ENCODE data around the gene MBOAT1. TPM values are rescaled to one million over a fixed set of nuclear protein-coding genes. Genes with fewer than 3 reads are reported as not detected.

MBOAT1 gene
- total RNA-seq, 2 donors from 2014 or later = 5.0 to 7.0 TPM

GRCh38 chr6:20095436-20095835 is 116.8 kb downstream of the MBOAT1 start:
- Histone ChIP-seq H3K27me3 (no peaks in the 10 kb centered on the region), H3K9me3 (no peaks in the 10 kb centered on the region), H3K4me3 (no peak overlapping the region), H3K4me1 (peaks cover 0 to 9% of the 10 kb centered on the region in 2 donors), H3K36me3 (no peaks in the 10 kb centered on the region), H3K27ac (no peak overlapping the region)
- no peak for DNase-seq (ENCODE audit: low spot score)
- no peak for TF ChIP-seq CTCF (IDR thresholded peaks at IDR 0.05)

GRCh38 chr6:20092071-20092566 is 120.2 kb downstream of the MBOAT1 start:
- H3K27me3 ChIP-seq = no peaks in the 10 kb centered on the region
- H3K9me3 ChIP-seq = peaks cover 0 to 3% of the 10 kb centered on the region in 2 donors
- H3K4me1 ChIP-seq = no peaks in the 10 kb centered on the region
- no peak for DNase-seq (ENCODE audit: low spot score)
- no peaks in the 10 kb centered on the region for H3K36me3 ChIP-seq
- no peak overlapping the region for H3K27ac ChIP-seq
- no peak overlapping the region for H3K4me3 ChIP-seq
- TF ChIP-seq CTCF (IDR thresholded peaks at IDR 0.05) = peak; percentile 61 to 83

GRCh38 chr6:20086992-20087391 is 125.3 kb downstream of the MBOAT1 start:
- Histone ChIP-seq H3K4me1 (no peaks in the 10 kb centered on the region), H3K36me3 (no peaks in the 10 kb centered on the region), H3K27me3 (no peaks in the 10 kb centered on the region), H3K4me3 (no peak overlapping the region), H3K27ac (no peak overlapping the region), H3K9me3 (peaks cover 0 to 13% of the 10 kb centered on the region in 2 donors)
- DNase-seq (ENCODE audit: low spot score) = no peak
- no peak for TF ChIP-seq CTCF (IDR thresholded peaks at IDR 0.05)

DNA sequence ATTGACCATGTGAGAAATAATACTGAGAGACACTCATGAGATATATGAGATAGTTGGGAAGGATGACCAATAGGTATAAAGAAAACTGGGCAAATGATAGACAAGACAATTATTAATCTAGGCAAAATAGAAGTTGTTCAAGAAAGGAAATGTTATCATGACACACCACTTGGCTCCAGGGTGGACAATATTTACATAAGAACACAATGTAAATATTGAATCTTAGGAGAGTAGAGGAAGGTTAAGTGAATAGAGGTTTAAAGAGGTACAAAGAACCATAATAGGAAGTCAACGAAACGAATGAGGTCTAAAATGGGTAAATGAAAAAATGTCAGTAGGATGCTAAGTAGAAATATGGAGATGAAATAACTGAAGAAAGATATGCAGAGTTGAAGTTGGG is 126.5 kb downstream of the MBOAT1 start:
- no peaks in the 10 kb centered on the region for H3K4me1 ChIP-seq
- H3K27me3 ChIP-seq = no peaks in the 10 kb centered on the region
- DNase-seq (ENCODE audit: low spot score) = no peak
- no peak overlapping the region for H3K4me3 ChIP-seq
- H3K36me3 ChIP-seq = no peaks in the 10 kb centered on the region
- no peak for TF ChIP-seq CTCF (IDR thresholded peaks at IDR 0.05)
- peaks cover 0 to 13% of the 10 kb centered on the region in 2 donors for H3K9me3 ChIP-seq
- H3K27ac ChIP-seq = no peak overlapping the region

- no peak overlapping the region for H3K4me3 ChIP-seq
- no peak overlapping the region for H3K27ac ChIP-seq
- no peaks in the 10 kb centered on the region for H3K36me3 ChIP-seq
- TF ChIP-seq CTCF (IDR thresholded peaks at IDR 0.05) = no peak
- no peak for DNase-seq (ENCODE audit: low spot score)
- peaks cover 0 to 13% of the 10 kb centered on the region in 2 donors for H3K9me3 ChIP-seq
- no peaks in the 10 kb centered on the region for H3K27me3 ChIP-seq
- no peaks in the 10 kb centered on the region for H3K4me1 ChIP-seq
Measured at GRCh38 chr6:20084411-20084810, 127.9 kb downstream of the MBOAT1 start.

- Histone ChIP-seq H3K4me3 (no peak overlapping the region), H3K27ac (no peak overlapping the region), H3K27me3 (no peaks in the 10 kb centered on the region), H3K36me3 (no peaks in the 10 kb centered on the region), H3K4me1 (no peaks in the 10 kb centered on the region), H3K9me3 (peaks cover 0 to 10% of the 10 kb centered on the region in 2 donors)
- no peak for TF ChIP-seq CTCF (IDR thresholded peaks at IDR 0.05)
- no peak for DNase-seq (ENCODE audit: low spot score)
Measured at GRCh38 chr6:20071998-20072397, 140.3 kb downstream of the MBOAT1 start.
